GM19463 (cell line): ENCODE data around the gene SIRPB1.
"Not testable (repeated sequence)": the region's sequence is repeated elsewhere in the genome, so short reads cannot be mapped to it uniquely, and the experiment has no call there.

ENCODE experiments used
- ATAC-seq: cut with Tn5 transposase; IDR thresholded peaks from one replicate; pipeline ENCODE4 v1.9.1; 2021; ENCODE audit warnings: mild to moderate bottlenecking, moderate library complexity; ENCODE audit not compliant: unreplicated experiment

SIRPB1 gene

GRCh38 chr20:1600736-1601135 lies 19.1 kb downstream of the SIRPB1 start:
- no peak for ATAC-seq

GRCh38 chr20:1595333-1595732 lies 24.5 kb downstream of the SIRPB1 start:
- no peak for ATAC-seq

GRCh38 chr20:1588533-1589460 lies 31.0 kb downstream of the SIRPB1 start:
- no peak for ATAC-seq

- no peak for ATAC-seq
Measured at GRCh38 chr20:1587781-1588532, 31.9 kb downstream of the SIRPB1 start.

GRCh38 chr20:1579488-1579887 lies 40.3 kb downstream of the SIRPB1 start:
- ATAC-seq: no peak

- ATAC-seq: no peak
Measured at GRCh38 chr20:1577906-1578305, 41.9 kb downstream of the SIRPB1 start.

- not testable (repeated sequence) for ATAC-seq
Measured at GRCh38 chr20:1577313-1577712, 42.5 kb downstream of the SIRPB1 start.

- no peak for ATAC-seq
Measured at GRCh38 chr20:1576641-1577040, 43.2 kb downstream of the SIRPB1 start.

- not testable (repeated sequence) for ATAC-seq
Measured at GRCh38 chr20:1576003-1576402, 43.8 kb downstream of the SIRPB1 start.

GRCh38 chr20:1571583-1571982 lies 48.2 kb downstream of the SIRPB1 start:
- ATAC-seq: not testable (repeated sequence)
